ENCODE results near the gene FAM187B. TPM values are rescaled to one million over a fixed set of nuclear protein-coding genes. Genes with fewer than 3 reads are reported as not detected.

Gene FAM187B
- total and polyA plus RNA-seq, 2 of the 8 experiments (the other 6 are each of a cell fraction or from before 2014, with no cell fraction given): not detected

DNA sequence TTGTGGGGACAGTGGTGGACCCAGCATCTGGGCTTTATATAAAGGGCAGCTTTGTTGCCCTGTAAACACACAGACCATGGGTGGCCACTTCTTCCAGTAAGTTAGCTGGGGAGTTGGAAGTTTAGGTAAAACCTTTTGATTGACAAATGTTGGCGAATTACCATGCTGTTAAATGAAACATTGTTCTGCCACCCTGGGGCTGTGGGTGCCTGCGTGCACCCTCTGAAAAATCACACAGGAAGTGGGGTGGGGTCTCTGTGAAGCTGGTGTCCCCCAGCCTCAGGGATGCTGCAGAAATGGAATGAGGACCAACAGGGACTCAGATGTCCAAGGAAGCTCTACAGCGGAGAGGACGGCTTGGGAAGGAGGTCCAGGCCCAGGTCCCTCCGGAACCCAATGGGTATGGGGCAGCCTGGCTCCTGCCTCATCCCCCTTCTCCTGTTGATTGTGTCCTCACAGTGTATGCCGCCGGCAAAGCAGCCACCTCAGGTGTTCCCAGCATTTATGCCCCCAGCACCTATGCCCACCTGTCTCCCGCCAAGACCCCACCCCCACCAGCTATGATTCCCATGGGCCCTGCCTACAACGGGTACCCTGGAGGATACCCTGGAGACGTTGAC is 37.5 kb upstream of the FAM187B start:
- Histone ChIP-seq H3K4me2 (ENCODE audit: insufficient read depth in 1 of 2, low read depth in 2 of 2, low read length in 2 of 2) (no peak overlapping the region), H3K9me3 (ENCODE audit: insufficient read depth in 2 of 2, low read depth in 1 of 2, low read length in 1 of 2) (peaks cover 0 to 2% of the 10 kb centered on the region in 2 experiments; a peak in 1 of 4 replicates), H4K91ac (replicated peaks; ENCODE audit: insufficient read length, low read length) (no peak overlapping the region), H3K18ac (ENCODE audit: extremely low read depth, low read length) (no peak overlapping the region), H2AK5ac (ENCODE audit: low read depth, low read length) (no peak overlapping the region), H3K56ac (replicated peaks; ENCODE audit: insufficient read length, low read depth, low read length) (no peak overlapping the region), H2BK120ac (replicated peaks; ENCODE audit: low read depth, low read length) (no peak overlapping the region), H2BK12ac (ENCODE audit: low read depth, low read length) (no peak overlapping the region), H3K23ac (ENCODE audit: insufficient read length) (no peak overlapping the region), H3K4me3 (ENCODE audit: extremely low read depth in 1 of 4, insufficient read depth in 2 of 4, low read depth in 3 of 4, low read length in 4 of 4) (no peak overlapping the region), H3K27me3 (replicated peaks in 1 of 4; ENCODE audit: control insufficient read depth in 3 of 4, extremely low read depth in 1 of 4, insufficient read depth in 3 of 4, low read length in 3 of 4) (no peaks in the 10 kb centered on the region), H3K23me2 (ENCODE audit: low read depth, low read length) (no peaks in the 10 kb centered on the region; the same call in 1 of the 2 replicates), H3K36me3 (ENCODE audit: control insufficient read depth in 2 of 4, insufficient read depth in 4 of 4, low read length in 3 of 4) (peaks cover 13 to 43% (median 25%) of the 10 kb centered on the region in 4 experiments; a peak in 7 of 8 replicates), H3K4me1 (replicated peaks in 1 of 4; ENCODE audit: control insufficient read depth in 3 of 4, insufficient read depth in 4 of 4, low read length in 3 of 4) (peaks cover 0 to 14% (median 8%) of the 10 kb centered on the region in 4 experiments; a peak in 5 of 7 replicates), H4K20me1 (replicated peaks in 1 of 2; ENCODE audit: control insufficient read depth in 1 of 2, insufficient read depth in 2 of 2, low read length in 2 of 2) (peaks cover 5 to 33% of the 10 kb centered on the region in 2 experiments), H3K14ac (ENCODE audit: insufficient read length) (no peak overlapping the region), H2BK15ac (ENCODE audit: low read length) (no peak overlapping the region), H3K79me1 (ENCODE audit: low read depth, low read length) (peaks cover 6% of the 10 kb centered on the region), H3K27ac (ENCODE audit: low read depth, low read length) (no peak overlapping the region), H2BK20ac (ENCODE audit: low read length) (no peak overlapping the region), H2AFZ (ENCODE audit: low read length) (no peak overlapping the region), H3K9ac (replicated peaks in 1 of 4; ENCODE audit: extremely low read depth in 1 of 4, low read depth in 3 of 4, low read length in 3 of 4) (no peak overlapping the region), H3K79me2 (ENCODE audit: control insufficient read depth in 1 of 2, insufficient read depth in 2 of 2, low read length in 2 of 2) (0 out of 4 replicates have a peak, but pooled peaks cover 0 to 5% of the 10 kb centered on the region in 2 experiments), H4K5ac (ENCODE audit: insufficient read length, low read depth, low read length) (no peak overlapping the region), H4K8ac (ENCODE audit: extremely low read depth, insufficient read depth, low read length) (no peak overlapping the region), H3K4ac (replicated peaks; ENCODE audit: insufficient read length, low read depth, low read length) (no peak overlapping the region), H2BK5ac (ENCODE audit: low read depth, low read length) (no peak overlapping the region)
- POLR2A ChIA-PET (ENCODE audit: partially characterized antibody): interaction anchor here (0.9 to 10.5 kb wide), 10 partner anchors 12 to 125 kb away, joined by 3 to 146 read pairs (median 4); partner anchors contain the start of genes FAM187B, HAMP and LSR
- DNase-seq (ENCODE audit: low read depth in 1 of 2, low spot score in 2 of 2) (no peak), FAIRE-seq (no peak)
- CTCF ChIA-PET (ENCODE audit: partially characterized antibody): interaction anchor here (0.8 to 2.7 kb wide), 6 partner anchors 16 to 105 kb away, joined by 3 to 12 read pairs (median 4); partner anchors contain the start of gene HAMP
- WGBS, 2 experiments (ENCODE audit: extremely low coverage in 1 of 2, insufficient coverage in 1 of 2, insufficient read length in 1 of 2, insufficient replicate concordance in 2 of 2, low coverage in 1 of 2, low lambda C conversion rate in 2 of 2, missing lambda C conversion rate in 1 of 2): 88% methylated on average over 6 of the region's 10 CpGs; no CpG with 5 or more reads in 1 of the 2 experiments
- TF ChIP-seq GTF2F1 (IDR thresholded peaks at IDR 0.05; ENCODE audit: borderline replicate concordance, low read depth, low read length): no peak
- no peak for TF ChIP-seq TAF1 (IDR thresholded peaks at IDR 0.05; ENCODE audit: low read depth, low read length)
